Ascending aorta (tissue), 2 donors: Measurements from ENCODE around the gene BCL7A. TPM values are rescaled to one million over a fixed set of nuclear protein-coding genes. Genes with fewer than 3 reads are reported as not detected.
"Not testable (repeated sequence)": the region's sequence is repeated elsewhere in the genome, so short reads cannot be mapped to it uniquely, and the experiment has no call there.

ENCODE experiments used
- DNase-seq, 2 donors: peaks; one replicate each; pipeline ENCODE4 v3.0.0-alpha.2; 2019; ENCODE audit warnings: low spot score in 2 of 2
- H3K27ac ChIP-seq, 2 donors: fragments of 200-600 bp; sonication (generic); one replicate each; pipeline ENCODE4 v1.5.1; 2016 to 2017; ENCODE audit warnings: mild to moderate bottlenecking in 1 of 2
- H3K27me3 ChIP-seq: fragments of 200-600 bp; sonication (generic); one replicate; pipeline ENCODE4 v1.5.1; 2017
- H3K36me3 ChIP-seq, 2 donors: fragments of 200-600 bp; sonication (generic); one replicate each; pipeline ENCODE4 v1.5.1; 2016
- H3K4me1 ChIP-seq, 2 donors: fragments of 200-600 bp; sonication (generic); one replicate each; pipeline ENCODE4 v1.5.1; 2016 to 2017; ENCODE audit warnings: mild to moderate bottlenecking in 1 of 2
- H3K4me3 ChIP-seq, 2 donors: fragments of 200-600 bp; sonication (generic); one replicate each; pipeline ENCODE4 v1.5.1; 2016 to 2017; ENCODE audit warnings: mild to moderate bottlenecking in 1 of 2
- H3K9me3 ChIP-seq, 2 donors: fragments of 200-600 bp; sonication (generic); one replicate each; pipeline ENCODE4 v1.5.1; 2016
- intact Hi-C: fragments of 100-400 bp; cut with DNase I; formaldehyde crosslinking; loops from one replicate; pipeline ENCODE4 v1.15.1; 2023
- total RNA-seq: library from RNA; depleted of rRNA; stranded (reverse); fragments of >200 nt; gene quantifications from one replicate; pipeline ENCODE4 v1.1.0, GENCODE V29; 2016
- TF ChIP-seq, protein P1 (sequence below), 3 experiments: fragments of 200-600 bp in 2 of 3; fragments of 450-650 bp in 1 of 3; sonication (generic) in 2 of 3; IDR thresholded peaks; one replicate each; pipeline ENCODE4 v1.5.1; 2016 to 2019; ENCODE audit warnings: antibody characterized with exemption in 3 of 3, mild to moderate bottlenecking in 1 of 3, moderate library complexity in 1 of 3

Gene BCL7A
- total RNA-seq, 1 donor from 2014 or later = 3.2 TPM

DNA sequence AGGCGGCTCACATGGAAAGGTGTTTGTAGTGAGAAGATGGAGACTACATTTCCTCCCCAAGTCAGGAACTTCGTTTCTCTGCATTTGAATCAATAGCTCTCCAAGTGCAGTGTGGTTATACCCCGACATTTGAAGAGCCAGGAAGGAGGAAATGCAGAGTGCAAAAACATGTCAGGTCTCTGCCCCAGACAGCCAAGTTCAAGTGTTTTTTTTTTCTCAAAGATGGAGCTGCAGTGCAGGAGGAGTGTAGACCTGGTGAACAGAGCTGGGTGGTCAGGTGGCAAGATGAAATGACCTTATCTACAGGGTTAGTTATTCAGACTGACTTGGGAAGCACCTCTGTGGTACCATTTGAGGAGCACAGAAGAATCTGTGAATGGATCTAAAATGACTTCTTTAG is 78.2 kb downstream of the BCL7A start:
- DNase-seq = no peak
- peaks cover 8 to 32% of the 10 kb centered on the region in 2 donors for H3K4me1 ChIP-seq
- intact Hi-C loops = no loop called here

DNA sequence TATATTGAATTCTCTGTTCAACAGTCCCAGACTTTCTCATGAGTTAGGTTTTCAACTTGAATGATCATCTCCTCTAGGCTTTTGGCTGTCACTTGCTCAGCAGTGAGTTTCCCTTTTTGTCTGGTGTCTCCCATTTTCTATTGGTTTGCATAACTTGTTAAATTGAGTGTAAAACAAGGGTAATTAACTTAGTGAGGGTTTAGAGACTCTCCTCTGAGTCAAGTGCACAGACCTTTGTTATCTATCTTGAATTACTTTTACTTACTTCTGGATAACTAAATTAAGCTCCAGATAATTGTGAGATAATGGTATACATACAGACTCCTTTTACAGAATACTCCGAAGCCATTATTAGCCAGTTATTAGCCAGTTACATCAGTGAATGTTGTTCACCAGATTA is 78.9 kb downstream of the BCL7A start:
- no peak overlapping the region for H3K27ac ChIP-seq

More for the DNA sequence above, 78.2 kb downstream of the BCL7A start:
- Histone ChIP-seq H3K4me3 (no peak overlapping the region), H3K9me3 (no peaks in the 10 kb centered on the region), H3K27me3 (no peaks in the 10 kb centered on the region), H3K27ac (peak overlapping the region in 1 of 2 donors; percentile 3), H3K36me3 (no peaks in the 10 kb centered on the region)
- TF ChIP-seq, protein P1, sequence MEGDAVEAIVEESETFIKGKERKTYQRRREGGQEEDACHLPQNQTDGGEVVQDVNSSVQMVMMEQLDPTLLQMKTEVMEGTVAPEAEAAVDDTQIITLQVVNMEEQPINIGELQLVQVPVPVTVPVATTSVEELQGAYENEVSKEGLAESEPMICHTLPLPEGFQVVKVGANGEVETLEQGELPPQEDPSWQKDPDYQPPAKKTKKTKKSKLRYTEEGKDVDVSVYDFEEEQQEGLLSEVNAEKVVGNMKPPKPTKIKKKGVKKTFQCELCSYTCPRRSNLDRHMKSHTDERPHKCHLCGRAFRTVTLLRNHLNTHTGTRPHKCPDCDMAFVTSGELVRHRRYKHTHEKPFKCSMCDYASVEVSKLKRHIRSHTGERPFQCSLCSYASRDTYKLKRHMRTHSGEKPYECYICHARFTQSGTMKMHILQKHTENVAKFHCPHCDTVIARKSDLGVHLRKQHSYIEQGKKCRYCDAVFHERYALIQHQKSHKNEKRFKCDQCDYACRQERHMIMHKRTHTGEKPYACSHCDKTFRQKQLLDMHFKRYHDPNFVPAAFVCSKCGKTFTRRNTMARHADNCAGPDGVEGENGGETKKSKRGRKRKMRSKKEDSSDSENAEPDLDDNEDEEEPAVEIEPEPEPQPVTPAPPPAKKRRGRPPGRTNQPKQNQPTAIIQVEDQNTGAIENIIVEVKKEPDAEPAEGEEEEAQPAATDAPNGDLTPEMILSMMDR (IDR thresholded peaks at IDR 0.05) = no peak

DNA sequence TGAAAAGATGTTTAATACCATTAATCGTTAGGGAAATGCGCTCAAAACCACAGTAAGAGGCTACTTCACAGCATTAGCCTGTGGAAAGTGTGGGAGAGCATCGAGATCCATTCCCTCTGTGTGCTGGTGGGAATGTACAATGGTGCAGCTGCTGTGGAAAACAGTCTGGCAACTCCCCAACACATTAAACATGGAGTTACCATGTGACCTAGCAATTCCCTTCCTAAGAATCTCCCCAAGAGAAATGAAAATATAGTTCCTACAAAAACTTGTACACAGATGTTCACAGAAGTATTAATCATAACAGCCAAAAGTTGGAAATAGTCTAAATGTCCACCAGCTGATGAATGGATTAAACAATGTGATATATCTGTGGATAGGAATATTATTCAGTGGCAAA is 80.6 kb downstream of the BCL7A start:
- H3K36me3 ChIP-seq = no peaks in the 10 kb centered on the region
- no peaks in the 10 kb centered on the region for H3K27me3 ChIP-seq
- H3K27ac ChIP-seq = no peak overlapping the region
- H3K4me3 ChIP-seq = no peak overlapping the region
- no peaks in the 10 kb centered on the region for H3K9me3 ChIP-seq
- intact Hi-C loops = no loop called here
- TF ChIP-seq, protein P1 (IDR thresholded peaks at IDR 0.05) = no peak
- no peak for DNase-seq
- peaks cover 5 to 22% of the 10 kb centered on the region in 2 donors for H3K4me1 ChIP-seq

More for the DNA sequence above, 78.9 kb downstream of the BCL7A start:
- intact Hi-C loops = no loop called here
- Histone ChIP-seq H3K27me3 (no peaks in the 10 kb centered on the region), H3K9me3 (no peaks in the 10 kb centered on the region), H3K4me1 (peaks cover 8 to 28% of the 10 kb centered on the region in 2 donors), H3K36me3 (no peaks in the 10 kb centered on the region), H3K4me3 (no peak overlapping the region)
- TF ChIP-seq, protein P1 (IDR thresholded peaks at IDR 0.05) = no peak
- DNase-seq = no peak

DNA sequence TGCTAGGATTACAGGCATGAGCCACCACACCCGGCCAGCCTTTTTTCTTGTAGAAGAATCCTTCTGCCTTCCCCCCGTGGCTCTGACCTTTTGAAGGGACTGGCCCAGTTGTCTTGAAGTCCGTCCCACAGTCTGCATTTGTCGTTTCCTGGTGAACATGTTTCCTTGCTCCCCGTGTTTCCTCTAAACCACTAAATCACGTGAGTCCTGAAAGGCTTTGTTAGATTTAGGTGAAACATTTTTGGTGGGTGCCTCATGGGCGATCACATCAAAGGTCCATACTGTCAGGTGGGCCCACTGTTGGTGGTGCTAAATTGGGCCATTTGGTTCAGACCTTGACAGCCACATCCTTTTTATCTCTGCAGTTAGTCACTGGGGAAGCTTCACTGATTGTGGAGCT is 83.2 kb downstream of the BCL7A start:
- no peak for DNase-seq
- H3K4me1 ChIP-seq = peaks cover 0 to 2% of the 10 kb centered on the region in 2 donors

DNA sequence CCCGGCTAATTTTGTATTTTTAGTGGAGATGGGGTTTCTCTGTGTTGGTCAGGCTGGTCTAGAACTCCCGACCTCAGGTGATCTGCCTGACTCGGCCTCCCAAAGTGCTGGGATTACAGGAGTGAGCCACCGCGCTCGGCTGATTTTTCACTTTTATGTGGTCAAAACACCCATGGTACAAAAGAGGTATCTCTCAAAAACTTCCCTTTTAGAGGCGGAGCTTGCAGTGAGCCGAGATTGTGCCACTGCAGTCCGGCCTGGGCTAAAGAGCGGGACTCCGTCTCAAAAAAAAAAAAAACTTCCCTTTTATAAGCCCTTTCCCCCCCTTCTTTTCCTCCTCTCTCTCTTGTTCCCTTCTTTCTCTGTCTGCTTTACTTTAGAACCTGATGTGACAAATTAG is 83.8 kb downstream of the BCL7A start:
- H3K9me3 ChIP-seq, H3K36me3 ChIP-seq, DNase-seq, H3K4me1 ChIP-seq, H3K27me3 ChIP-seq, H3K27ac ChIP-seq, H3K4me3 ChIP-seq, intact Hi-C loops: not testable (repeated sequence)

More for the DNA sequence above, 83.2 kb downstream of the BCL7A start:
- H3K9me3 ChIP-seq = no peaks in the 10 kb centered on the region
- no peaks in the 10 kb centered on the region for H3K27me3 ChIP-seq
- H3K27ac ChIP-seq = no peak overlapping the region
- no peaks in the 10 kb centered on the region for H3K36me3 ChIP-seq
- intact Hi-C loops = no loop called here
- H3K4me3 ChIP-seq = no peak overlapping the region
- TF ChIP-seq, protein P1 (IDR thresholded peaks at IDR 0.05) = no peak

DNA sequence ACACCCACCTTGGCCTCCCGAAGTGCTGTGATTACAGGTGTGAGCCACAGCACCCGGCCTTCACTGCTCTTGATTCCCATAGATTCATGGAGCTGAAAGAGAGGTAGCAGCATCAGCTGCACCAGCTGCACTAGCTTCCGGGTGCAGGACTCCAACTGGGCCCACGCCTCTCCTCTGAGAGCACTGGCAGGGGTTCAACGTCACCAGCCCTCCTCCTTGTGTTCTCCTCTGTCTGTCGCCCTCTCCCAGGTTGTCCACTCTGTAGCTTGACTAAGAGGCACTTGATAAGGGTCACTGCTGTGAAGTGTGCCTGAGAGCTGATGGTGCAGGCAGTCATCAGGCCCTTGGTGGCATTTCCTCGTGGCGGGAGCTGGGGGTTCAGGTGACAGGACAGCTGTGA is 85.2 kb downstream of the BCL7A start:
- Histone ChIP-seq H3K4me1 (peaks cover 0 to 2% of the 10 kb centered on the region in 2 donors), H3K36me3 (no peaks in the 10 kb centered on the region), H3K9me3 (no peaks in the 10 kb centered on the region), H3K27ac (no peak overlapping the region), H3K4me3 (no peak overlapping the region), H3K27me3 (no peaks in the 10 kb centered on the region)
- TF ChIP-seq, protein P1 (IDR thresholded peaks at IDR 0.05) = no peak
- no peak for DNase-seq
- intact Hi-C loops = no loop called here
